ENCODE results near the gene BACH2.
"Not testable (repeated sequence)": the region's sequence is repeated elsewhere in the genome, so short reads cannot be mapped to it uniquely, and the experiment has no call there.

The BACH2 gene

GRCh38 chr6:90179190-90180169 lies 117.2 kb downstream of the BACH2 start:
- DNase-seq, result no peak

- DNase-seq, result no peak
Observed at GRCh38 chr6:90178384-90178855, 118.2 kb downstream of the BACH2 start.

DNA sequence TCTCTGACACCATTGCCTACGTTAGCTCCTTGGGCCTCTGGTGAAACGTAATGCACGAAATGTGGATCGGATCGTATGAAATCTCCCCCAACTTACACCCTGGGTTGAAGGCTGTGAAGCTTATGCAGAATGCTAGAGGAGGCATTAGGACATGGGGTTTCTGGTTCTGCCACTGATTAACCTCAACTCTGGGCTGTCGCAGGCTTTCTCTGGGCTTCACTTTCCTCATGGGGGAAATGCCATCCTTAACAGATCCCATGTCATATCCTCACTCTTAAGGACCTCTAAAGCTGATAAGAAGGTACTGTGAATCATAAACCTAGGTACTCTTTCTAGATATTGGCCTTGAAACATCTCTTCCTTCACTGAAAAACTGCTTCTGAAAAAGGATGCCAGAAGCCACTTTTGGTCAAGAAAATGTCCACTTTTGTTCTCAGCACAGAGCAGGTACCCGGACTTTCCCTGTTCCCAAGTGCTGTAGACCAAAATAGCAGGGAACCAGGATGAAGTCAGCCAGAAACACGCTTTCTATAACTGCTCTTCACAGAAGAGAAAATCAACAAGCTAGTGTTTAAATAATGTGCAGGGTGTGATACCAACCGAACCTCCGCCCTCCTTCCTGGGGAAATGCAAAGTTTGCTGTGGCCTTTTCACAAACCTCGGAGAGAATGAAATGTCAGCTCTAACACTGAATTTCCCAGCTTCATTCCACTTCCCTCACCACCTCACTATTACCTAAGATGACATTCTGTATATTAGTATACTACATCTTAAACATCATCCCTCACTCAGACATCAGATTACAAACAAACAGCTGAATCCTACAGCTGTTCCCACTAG lies 118.9 kb downstream of the BACH2 start:
- no peak for DNase-seq

GRCh38 chr6:90175627-90176538 lies 120.8 kb downstream of the BACH2 start:
- peak; percentile 51 for DNase-seq

GRCh38 chr6:90173262-90173925 lies 123.2 kb downstream of the BACH2 start:
- DNase-seq, result no peak

- no peak for DNase-seq
Observed at GRCh38 chr6:90170601-90171000, 126.0 kb downstream of the BACH2 start.

DNA sequence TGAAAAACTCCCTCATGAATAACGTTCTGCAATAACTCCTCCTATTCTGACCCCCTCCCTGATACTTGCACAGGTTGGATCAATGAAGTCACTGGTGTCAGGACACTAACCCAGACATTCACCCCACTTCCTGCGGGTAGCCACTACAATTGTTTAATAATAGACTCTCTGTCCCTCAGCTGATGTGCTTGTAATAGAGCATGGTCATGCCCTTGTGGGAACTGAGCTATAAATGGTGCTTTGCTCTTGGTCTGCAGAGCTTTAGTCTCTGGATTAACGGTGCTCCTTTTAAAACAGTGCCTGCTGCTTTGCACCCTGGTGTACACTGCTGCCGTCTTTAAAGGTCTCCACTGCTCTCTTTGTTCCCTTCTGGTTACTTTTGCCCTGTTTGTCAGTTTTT lies 127.3 kb downstream of the BACH2 start:
- no peak for DNase-seq

GRCh38 chr6:90168693-90169131 lies 127.9 kb downstream of the BACH2 start:
- DNase-seq, result no peak

DNA sequence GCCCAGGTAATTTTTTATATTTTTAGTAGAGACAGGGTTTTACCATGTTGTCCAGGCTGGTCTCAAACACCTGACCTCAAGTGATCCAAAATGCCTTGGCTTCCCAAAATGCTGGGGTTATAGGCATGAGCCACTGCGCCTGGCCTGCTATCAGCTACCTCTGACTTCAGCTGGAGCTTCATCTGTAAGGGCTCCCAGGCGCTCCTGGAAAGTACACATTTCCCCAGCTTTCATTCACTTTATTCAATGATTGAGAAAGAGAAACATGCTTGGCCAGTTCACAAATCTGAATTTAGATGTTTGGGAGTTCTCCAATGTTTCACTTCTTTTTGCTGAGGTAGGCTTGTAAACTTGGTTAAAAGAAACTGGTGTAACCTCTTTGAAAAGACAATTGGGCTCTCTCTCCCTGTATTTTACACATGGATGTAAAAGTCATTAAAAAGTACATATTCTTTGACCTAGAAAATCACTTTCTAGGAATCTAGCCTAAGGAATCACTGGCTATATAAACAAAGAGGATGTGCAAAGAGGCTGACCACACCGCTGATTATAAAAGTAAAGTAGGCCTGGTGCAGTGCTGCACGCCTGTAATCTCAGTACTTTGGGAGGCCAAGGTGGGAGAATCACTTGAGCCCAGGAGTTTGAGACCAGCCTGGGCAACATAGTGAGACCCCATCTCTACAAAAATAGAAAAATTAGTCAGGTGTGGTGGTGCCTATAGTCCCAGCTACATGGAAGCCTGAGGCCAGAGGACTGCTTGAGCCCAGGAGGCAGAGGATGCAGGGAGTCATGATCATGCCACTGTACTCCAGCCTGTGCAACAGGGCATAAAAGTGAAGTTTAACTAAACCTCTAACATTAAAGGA lies 128.9 kb downstream of the BACH2 start:
- no peak for DNase-seq

DNA sequence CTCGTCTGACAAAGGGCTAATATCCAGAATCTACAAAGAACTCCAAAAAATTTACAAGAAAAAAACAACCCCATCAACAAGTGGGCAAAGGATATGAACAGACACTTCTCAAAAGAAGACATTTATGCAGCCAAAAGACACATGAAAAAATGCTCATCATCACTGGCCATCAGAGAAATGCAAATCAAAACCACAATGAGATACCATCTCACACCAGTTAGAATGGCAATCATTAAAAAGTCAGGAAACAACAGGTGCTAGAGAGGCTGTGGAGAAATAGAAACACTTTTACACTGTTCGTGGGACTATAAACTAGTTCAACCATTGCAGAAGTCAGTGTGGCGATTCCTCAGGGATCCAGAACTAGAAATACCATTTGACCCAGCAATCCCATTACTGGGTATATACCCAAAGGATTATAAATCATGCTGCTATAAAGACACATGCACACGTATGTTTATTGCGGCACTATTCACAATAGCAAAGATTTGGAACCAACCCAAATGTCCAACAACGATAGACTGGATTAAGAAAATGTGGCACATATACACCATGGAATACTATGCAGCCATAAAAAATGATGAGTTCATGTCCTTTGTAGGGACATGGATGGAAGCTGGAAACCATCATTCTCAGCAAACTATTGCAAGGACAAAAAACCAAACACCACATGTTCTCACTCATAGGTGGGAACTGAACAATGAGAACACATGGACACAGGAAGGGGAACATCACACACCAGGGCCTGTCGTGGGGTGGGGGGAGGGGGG lies 130.3 kb downstream of the BACH2 start:
- DNase-seq, result not testable (repeated sequence)

- DNase-seq, result no peak
Observed at GRCh38 chr6:90162648-90163387, 133.8 kb downstream of the BACH2 start.

DNA sequence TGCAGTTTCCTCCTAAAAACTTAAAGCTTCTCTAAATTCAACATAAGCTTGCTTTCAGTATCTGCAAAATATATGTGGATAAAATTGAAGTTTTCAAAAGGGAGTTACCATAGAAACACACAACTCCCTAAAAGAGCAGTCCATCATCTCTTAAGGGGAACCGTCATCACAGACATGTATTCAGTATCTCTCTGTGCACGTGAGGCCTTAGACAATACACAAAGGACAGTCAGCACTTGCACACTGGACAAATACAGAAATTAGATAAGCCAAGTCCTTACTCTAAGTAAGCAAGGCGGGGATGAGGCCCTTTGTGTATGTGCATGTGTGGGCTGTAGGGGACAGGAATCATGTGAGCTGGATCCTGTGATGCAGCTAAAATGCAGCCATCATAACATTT lies 136.6 kb downstream of the BACH2 start:
- no peak for DNase-seq

- no peak for DNase-seq
Observed at GRCh38 chr6:90159452-90159851, 137.2 kb downstream of the BACH2 start.

DNA sequence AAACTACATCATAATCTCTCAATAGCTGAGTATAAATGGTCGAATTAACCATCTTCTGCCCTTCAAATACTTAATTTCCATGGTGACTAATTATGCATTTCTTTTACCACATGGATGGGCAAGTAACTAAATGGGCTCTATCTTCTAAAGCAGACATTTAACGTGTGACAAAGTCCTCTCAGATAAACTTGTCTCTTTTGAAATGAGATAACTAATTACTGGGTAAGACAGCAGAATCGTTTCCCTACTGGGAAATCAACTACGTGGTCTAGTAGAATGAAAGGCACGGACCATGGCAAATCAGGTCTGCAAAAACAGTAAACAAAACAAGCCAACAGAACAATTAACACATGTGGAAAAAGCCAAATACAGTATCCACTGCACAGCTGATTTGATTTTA lies 137.7 kb downstream of the BACH2 start:
- DNase-seq, result no peak

DNA sequence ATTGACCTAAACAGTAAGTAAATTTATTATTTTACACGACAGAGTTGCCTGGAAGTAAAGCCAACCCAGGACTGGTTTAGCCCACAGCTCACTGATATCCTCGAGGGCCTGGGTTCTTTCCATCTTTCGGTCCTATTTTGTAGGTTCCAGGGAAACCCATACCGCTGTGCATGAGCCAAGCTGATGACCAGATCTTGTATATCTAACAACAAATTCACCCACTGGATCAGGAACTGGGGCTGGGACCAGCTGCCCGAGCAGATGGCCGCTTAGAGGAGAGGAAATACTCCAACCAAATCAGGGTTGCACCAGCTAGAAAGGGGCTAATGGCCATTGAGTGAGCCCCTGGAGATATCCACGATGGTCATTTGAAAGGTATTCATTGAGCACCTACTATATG lies 139.2 kb downstream of the BACH2 start:
- DNase-seq, result no peak

- peak; percentile 25 for DNase-seq
Observed at GRCh38 chr6:90156861-90157260, 139.8 kb downstream of the BACH2 start.

GRCh38 chr6:90154755-90155470 lies 141.7 kb downstream of the BACH2 start:
- no peak for DNase-seq

GRCh38 chr6:90151576-90152422 lies 144.8 kb downstream of the BACH2 start:
- no peak for DNase-seq

All from CD4-positive, alpha-beta T cell treated with Interleukin-15 for 1 hour (primary cell).